Stimulated activated CD4-positive, alpha-beta T cell treated with anti-CD3 and anti-CD28 coated beads, TNF-alpha, amount 100 ng/mL, for 48 hours (primary cell): ENCODE measurements around the gene ELFN1.

Experiments used
- DNase-seq, 3 donors: peaks; one replicate each; pipeline ENCODE4 v3.0.0-alpha.2; 2020; ENCODE audit warnings: low read depth in 3 of 3

The ELFN1 gene

DNA sequence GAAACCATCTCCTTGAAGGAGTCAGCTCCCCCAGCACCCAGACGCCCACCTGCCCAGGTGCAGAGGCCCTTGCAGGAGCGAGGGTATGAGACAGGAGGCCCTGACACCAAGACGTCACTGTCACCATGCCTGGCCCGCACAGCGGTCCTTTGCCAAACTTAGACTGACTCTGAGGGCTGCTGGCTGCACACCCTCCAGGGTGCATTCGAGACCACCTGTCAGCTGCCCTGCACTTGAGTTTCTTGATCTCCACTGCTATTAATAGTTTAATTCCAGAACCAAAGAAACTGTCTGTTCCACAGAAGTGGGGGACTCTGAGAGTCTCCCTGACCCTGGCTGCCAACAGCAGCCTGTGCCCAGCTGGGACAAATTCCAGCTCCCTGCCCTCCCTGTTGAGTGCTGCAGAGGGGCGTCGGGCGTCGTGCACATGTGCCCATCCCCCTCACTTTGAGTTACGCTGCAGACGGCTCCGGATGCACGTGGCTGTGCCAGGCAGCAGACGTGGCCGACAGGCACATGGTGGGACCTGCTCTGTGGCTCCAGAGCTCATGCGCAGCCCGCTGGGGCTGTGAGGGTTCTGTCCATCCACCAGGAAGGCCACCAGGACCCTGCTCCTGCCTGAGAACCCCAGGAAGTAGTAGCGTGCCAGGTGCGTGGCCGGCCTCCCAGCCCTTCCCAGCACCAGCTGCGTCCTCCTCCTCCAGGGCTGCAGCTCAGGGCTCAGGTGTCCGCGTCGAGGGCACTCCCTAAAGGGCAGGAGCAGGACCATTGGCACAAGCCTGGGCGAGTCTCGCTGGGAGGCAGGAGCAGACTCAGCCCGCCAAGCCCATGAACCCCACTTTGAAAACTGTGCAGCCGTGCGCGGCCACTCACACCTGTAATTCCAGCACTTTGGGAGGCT is 24.8 kb downstream of the ELFN1 start:
- no peak for DNase-seq

DNA sequence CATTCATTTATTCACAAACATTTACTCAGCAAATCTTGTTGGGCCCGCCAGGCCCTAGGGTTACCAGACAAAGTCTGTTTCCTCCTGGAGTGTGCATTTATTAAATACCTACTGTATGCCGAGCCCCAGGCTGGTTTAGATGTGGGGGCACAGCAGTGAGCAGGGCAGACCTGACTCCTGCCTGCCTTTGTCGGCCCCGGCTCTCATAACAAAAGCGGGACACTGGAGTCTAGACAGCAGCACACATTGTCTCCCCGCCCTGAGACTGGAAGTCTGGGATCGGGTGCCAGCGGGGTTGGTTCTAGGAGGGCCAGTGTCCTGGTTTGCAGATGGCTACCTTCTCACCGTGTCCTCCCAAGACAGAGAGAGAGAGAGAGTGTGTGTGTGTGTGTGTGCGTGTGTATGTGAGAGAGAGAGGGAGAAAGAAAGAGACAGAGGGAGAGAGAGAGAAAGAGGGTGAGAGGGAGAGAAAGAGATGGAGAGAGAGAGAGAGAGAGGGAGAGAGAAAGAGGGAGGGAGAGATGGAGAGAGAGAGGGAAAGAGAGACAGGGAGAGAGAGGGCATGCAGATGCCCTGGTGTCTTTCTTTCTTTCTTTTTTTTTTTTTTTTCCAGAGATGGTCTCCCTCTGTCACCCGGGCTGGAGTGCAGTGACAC is 25.9 kb downstream of the ELFN1 start:
- no peak for DNase-seq

DNA sequence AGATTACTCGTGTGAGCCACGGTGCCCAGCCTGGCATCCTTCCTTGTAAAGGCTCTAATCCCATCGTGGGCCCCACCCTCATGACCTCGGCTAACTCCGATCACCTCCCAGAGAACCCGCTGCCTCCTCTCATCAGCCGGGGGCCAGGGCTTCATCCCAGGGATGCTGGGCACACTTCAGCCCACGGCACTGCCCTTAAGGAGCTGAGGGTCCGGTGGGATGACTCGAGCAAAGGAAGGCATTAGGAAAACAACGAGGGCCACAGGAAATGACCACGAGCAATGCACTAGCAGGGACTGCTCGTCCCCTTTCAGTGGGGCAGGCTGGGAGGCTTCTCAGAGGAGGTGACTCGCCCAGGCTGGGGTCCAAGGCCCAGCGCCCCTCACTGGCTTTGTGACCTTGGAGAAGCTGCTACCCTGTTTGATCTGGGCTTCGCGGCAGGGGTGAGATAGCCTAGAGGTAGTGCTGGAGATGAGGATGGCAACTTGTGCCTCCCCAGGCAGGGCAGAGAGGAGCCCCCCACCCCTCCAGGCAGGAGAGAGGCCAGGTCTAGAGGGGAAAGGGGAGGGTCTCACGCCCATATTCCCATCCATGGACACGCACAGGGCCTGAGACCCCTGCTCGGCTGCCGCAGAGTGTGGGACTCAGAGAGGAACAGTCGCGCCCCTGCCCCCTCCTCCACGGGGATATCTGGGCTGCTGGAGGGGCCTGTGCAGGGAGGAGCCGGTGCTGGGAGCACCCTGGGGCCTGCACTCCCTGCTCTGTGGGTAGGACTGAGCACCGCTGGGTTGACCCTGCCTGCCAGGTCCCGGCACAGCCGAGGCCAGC is 26.8 kb downstream of the ELFN1 start:
- DNase-seq: no peak

DNA sequence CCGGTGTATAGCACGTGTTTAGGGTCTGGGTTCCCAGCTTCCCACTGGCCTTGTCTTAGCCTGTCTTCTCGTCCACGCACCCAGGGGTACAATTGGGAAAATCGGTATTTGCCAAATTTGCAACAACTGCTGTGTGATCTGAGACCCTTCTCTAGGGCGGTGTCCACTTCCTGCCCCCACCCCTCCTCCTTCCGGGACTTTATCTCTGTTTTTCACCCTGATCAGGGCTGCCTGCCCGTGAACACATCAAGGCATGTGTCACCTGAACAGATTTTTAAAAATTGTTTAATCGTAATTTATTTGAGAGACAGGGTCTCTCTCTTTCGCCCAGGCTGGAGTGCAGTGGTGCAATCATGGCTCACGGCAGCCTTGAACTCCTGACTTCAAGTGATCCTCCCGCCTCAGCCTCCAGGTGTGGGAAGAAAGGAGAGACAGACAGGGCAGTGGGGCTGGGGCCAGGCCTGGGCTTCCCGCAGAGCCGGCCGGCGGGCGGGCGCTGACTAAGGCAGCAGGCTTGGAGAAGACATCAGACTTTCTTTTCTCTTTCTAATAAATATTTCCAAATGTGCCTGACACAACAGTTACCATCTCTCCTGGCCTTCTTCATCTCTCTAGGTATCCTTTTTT is 27.5 kb downstream of the ELFN1 start:
- no peak for DNase-seq

DNA sequence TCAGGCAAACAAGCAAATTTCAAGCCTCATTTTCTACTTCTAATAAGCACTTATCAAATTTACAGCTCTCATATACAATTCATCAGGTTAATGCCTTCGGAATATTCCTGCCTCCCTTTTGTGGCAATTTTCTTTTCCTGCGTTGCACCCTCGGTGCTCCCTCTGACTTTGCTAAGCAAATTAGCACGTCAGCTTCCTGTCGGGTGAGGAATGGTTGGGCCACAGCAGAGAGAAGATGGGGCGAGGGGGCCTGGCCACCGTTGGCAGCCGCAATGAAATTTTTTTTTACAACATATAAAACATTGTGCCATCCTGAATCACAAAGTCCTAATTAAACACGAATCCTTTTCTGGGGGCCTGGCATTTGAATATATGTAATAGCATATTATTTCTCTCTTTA is 28.1 kb downstream of the ELFN1 start:
- DNase-seq: no peak

DNA sequence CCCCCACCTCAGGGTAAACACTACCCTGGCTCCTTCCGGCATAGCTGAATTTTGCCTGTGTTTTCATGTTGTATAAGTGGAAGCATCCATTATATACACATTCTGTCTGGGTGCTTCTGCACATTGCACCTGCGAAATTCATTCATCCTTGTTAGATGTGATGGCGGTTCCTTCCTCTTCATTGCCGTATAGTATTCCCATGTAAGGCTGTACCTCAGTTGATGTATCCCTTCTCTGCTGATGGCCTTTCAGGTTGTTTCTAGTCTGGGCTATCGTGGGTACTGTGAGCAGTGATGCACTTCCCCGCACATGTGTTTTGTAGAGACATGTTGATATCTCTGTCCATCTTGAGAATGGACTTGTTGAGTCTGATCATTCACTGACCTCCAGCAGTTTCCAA is 28.9 kb downstream of the ELFN1 start:
- DNase-seq: no peak

DNA sequence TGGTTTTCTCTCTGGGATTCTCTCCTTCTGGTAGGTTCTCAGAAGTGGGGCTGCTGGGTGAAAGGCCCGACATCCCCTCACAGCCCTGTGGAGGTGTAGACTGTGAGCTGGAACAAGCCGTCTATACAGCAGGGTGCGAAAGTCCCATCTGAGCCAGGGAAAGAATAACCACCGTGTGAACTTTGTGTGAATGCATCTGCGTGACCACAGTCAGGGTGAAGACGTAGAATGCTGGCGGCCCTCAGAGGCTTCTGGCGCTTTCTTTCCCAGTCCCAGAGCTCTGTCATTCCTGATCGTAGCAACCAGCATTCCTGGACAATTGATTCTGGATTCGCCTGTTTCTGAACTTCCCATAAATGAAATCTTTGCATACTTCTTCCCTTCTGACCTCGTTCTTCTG is 30.0 kb downstream of the ELFN1 start:
- DNase-seq: no peak

DNA sequence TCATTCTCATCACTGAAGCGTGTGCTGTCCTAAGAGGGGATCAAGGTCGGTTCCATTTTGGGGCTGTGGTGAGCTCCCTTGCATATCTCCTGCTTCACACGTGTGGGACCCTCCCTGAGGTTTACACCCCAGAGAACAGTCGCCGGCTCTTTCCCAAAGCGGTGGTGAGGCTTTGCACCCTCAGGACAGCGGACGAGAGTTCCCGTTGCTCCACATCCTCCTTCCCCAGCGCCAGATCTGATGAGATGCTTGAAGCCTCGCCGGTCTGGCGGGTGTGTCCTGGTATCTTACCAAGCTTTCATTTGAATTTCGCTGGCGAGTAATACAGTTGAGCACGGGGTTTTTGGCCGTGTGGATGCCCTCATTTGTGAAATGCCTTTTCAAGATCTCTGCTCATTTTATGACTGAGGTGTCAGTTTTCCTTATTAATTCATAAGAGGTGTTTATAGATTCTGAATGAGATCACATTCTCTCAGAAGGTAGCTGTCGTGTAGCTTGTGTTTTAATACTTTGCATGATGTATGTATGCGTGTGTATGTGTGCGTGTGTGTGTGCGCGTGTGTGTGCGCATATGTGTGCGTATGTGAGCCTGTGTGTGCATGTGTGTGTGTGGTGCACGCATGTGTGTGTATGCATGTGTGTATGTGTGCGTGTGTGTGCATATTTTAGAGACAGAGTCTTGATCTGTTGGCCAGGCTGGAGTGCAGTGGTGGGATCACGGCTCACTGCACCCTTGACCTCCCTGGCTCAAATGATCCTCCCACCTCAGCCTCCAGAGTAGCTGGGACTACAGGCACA is 30.7 kb downstream of the ELFN1 start:
- no peak for DNase-seq

DNA sequence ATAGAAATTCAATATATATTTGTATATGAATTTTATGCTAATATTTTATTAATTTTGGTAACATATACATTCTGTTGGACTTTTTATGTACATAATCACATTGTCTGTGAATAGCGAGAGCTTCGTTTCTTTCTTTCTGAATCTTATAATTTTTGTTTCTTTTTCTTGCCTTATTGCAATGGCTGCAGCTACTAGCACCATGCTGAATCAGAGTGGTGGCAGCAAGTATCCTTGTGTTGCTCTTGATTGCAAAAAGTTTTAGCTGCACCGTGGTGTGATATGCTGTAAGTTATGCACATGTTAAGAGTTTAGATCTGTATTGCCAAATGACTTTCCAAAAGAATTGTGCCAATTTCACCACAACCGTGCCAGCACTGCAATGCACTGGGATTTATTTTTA is 32.6 kb downstream of the ELFN1 start:
- DNase-seq: no peak

DNA sequence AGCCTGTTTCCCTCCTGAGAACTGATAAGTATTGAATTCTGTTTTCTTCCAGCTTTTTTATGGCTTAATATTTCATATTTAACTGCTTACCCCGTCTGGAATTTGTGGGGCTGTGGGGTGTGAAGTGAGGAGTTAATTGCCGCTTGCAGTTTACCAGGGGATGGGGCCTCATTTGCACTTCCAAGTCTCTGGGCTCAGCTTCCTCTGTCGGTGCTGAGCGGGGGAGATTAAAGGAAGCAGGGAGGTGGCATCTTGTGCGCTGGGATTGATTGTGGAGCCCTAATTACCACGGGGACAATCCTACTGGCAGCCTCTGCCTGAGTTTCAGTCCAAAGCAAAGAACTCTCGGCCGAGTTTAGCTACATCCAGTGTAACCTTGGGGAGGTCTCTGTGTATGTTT is 33.4 kb downstream of the ELFN1 start:
- no peak for DNase-seq

DNA sequence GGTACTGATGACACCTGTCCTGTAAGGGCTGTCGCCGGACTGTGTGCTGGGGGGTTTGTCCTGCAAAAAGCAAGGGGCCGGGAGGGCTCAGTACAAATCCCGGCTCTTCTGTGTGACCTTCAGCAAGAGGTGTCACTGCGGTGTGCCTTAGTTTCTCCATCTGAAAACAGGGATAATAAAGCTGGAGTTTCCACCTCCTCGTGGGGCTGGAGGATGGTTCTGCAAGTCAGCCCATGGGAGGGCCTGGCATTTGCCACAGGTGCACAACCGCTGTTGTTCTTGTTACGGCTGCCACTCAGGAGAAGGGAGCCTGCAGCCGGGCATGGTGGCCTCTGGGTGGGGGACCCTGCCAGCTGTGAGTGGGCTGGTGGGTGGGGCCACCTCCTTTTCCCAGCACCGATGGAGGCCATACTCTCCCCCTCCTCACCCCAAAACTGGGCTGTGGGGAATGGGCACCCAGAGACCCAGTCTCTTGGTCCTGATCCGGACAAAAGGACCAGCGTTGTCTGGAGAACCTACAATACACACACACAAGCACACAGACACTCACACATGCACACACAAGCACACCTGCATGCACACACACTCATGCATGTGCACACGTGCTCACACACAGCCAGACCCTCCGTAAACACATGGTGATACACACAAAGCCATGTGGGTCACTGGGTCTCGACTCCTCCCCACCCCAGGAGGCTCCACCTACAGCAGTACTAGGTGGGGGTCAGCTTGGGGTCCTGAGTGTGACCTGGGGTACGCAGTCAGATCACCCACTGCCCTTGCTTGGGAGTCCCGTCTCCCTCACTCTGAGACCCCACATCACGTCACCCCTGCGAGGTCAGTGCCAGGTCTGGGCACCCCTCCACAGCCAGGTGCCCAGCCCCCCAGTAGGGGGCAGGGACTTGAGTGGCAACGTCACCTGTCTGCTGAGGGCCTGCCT is 34.1 kb downstream of the ELFN1 start:
- DNase-seq: no peak

DNA sequence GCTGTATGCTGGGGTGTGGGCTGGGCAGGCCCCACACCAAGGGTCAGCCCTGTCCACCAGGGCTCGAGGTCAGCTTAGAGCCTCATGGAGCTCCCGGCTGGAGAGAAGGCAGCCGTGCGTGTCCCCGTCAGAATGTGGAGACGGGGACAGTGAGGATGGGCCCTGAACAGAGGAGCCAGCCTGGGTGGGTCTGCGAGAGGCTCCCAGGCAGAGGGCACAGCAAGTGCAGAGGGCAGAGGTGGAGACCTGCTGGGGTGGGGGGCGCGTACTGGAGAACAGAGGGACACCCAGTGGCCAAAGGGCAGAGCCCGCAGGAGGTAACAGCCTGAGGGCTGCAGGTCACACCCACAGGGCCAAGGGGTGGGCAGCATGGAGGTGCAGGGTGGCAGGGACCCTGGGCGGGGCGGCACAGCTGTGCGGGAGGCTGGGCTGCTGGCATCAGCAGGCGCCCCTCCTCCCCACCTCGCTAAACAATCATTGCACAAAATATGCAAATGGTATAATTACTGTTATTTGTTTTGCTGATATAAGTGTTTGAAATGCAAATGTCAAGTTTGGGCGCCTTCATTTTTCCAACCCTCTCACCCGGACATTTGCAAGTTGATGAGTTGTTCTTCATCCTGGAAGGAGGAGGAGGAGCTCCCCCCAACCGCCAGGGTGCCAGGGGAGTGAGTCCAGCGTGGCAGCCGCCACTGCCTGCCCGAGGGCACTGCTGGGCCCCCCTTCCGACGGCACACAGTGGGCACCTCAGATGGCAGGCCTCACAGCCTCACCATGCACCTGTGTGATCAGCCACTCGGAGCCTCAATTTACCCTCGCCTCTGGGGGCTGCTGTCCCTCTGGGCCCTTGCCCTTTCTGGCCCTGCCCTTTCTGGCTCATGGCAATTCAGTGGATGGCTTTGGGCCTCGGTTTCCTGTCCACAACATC is 35.0 kb downstream of the ELFN1 start:
- no peak for DNase-seq

DNA sequence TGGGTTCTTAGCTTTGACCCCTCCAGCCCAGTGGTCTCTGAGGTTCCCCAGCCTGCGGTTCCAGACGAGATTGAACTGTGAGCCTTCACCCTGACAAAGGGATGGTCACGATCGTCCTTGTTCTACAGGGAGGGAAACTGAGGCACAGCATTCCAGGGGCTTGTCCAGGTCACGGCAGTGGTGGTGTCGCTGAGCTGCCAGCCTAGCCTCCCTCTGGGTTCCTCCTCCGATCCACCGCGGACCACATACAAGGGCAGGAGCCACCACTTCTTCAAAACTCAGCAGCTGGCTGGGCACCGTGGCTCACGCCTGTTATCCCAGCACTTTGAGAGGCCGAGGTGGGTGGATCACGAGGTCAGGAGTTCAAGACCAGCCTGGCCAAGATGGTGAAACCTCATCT is 35.8 kb downstream of the ELFN1 start:
- DNase-seq: no peak

DNA sequence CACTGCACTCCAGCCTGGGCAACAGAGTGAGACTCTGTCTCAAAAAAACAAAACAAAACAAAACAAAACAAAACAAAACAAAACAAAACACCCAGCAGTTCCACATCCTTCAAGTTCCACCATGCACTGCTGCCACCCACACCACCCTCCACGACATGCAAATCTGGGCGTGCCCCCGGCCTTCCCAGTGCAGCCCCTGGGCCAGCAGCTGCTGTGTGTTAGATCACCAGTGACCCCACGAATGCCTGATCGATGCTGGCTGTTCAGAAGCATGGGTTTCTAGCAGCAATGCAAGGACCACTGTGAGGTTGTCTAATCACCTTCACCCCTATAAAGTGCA is 36.3 kb downstream of the ELFN1 start:
- no peak for DNase-seq

DNA sequence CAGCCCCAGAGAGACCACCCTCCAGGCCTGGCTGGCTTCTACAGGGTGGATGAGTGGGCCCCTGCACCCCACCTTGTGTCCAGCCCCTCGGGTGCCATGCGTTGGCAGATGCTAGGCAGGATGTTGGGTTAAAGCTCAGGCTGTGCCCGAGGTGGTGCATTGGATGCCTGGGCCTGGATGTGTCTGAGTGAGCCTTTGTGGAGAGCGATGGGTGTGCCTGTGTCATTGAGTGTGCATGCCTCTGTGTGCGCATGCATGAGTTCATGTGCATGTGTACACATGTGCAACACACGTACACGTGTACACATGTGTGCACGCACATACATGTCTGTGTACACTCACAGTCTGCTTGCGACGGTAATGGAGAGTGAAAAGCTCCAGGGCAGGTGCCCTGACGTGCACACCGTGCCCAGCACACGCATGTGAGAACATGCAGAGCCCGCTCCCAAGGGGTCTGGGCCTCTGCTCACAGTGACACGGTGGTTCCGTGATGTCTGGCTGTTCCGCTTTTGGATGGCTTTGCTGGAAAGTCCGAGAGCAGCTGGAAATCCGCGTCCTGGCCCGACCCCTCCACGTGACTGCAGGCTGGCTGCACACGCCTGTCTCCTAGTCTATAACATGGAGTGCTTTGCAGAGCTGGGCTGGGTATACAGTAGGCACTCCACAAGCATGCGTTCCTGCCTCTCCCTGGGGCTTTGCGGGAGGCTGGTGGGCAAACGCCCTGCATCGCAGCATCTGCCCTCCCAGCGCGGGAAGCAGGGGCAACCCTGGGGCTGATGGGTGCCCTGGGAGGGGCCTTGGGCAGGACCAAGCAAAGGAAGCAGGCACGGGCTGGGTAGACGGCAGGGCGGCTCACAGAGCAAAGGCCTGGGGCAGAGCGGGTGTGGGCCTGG is 36.9 kb downstream of the ELFN1 start:
- DNase-seq: no peak

DNA sequence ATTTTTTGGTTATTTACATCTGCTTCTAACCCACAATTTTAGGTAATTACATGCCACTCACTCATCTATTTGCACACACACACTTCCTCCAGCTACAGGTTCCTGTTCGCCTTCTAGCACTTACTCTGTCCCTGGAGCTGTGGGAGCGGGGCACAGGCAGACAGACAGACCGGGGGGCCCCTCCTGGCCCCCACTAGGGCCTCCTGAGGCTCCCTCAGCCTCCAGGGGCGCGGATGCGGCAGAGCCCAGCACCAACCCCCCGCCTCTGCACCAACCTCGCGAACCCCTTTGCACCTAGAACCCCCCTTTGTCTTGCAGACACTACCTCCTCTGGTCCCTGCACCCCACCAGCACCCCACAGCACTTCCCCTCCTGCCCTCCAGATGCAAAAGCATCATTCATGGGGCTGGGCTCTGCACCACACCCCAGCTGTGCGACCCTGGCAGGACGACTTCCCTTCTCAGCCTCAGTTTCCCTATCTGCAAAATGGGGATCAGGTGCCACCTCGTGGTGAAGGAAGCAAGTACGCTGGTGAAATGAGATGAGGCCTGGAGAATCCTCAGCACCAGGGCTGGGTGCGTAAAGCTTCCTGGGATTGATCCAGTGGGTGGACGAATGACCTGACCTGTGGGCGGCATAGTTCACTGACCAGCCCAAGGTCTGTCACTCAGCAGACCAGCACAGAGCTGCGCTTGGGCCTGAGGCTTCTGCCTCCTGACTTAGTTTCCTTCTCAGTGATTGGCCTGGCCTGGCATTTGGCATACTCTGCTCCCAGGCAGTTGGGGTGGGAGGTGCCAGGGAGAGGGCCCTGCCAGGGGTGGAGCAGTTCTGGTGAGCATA is 37.9 kb downstream of the ELFN1 start:
- no peak for DNase-seq

DNA sequence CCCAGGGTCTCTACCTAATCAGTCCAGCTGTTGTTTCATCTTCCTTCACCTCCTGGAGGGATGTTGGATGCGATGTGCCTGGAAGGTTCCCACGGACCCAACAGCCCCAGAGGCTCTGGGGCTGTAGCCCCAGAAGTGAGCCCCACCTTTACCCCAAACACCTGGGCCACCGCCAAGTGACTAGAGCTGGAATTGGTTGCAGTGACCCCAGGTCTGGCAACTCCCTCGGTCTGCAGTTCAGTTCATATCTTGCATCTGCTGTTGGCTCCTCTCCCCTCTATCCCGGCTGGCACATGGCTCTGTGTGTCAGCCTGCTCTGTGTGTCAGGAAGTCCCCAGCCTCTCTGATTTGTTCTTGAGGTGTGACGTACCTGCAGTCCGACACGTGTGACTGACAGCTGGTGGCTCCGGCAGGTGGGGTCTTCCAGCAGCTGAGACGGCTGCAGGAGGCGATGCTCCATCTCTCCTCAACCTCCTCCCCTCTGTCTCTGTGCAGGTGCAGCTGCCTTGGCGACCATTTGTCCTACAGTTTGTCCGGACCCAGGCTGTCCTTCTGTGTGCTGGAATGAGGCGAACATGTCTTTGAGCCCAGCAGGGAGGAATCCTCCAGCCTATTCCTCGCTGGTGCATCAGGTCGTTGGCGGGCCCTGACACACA is 38.6 kb downstream of the ELFN1 start:
- no peak for DNase-seq
